ENCODE results near the gene ADCY3. TPM values are rescaled to one million over a fixed set of nuclear protein-coding genes. Genes with fewer than 3 reads are reported as not detected.

The ADCY3 gene
- total RNA-seq, 1 experiment from 2014 or later, result 71.1 TPM

GRCh38 chr2:24899361-24899910 is 20.6 kb downstream of the ADCY3 start:
- H3K79me2 ChIP-seq (ENCODE audit: insufficient read depth, low read length), result peaks cover 38% of the 10 kb centered on the region
- no peaks in the 10 kb centered on the region for H3K27me3 ChIP-seq (ENCODE audit: insufficient read depth, low read length)
- peaks cover 10 to 15% of the 10 kb centered on the region in 2 experiments; a peak in 2 of 4 replicates for H3K9me3 ChIP-seq (ENCODE audit: control insufficient read depth in 1 of 2, insufficient read depth in 1 of 2, low read depth in 1 of 2, low read length in 2 of 2)
- TF ChIP-seq SIN3A (IDR thresholded peaks at IDR 0.05; ENCODE audit: low read depth), result no peak
- TF ChIP-seq EGR1 (IDR thresholded peaks at IDR 0.05; ENCODE audit: low read depth), result no peak
- TF ChIP-seq CTCF (IDR thresholded peaks at IDR 0.05 in 2 of 3, conservative IDR thresholded peaks at IDR 0.05 in 1 of 3; ENCODE audit: borderline replicate concordance in 1 of 3, insufficient read depth in 1 of 3, low read depth in 2 of 3, low read length in 2 of 3), result no peak
- TF ChIP-seq TCF7L2 (IDR thresholded peaks at IDR 0.05; ENCODE audit: borderline replicate concordance, extremely low read depth, insufficient read depth, insufficient read length), result no peak
- no peak for TF ChIP-seq MAX (IDR thresholded peaks at IDR 0.05)
- no peak for TF ChIP-seq ZNF274 (IDR thresholded peaks at IDR 0.05; ENCODE audit: low read depth, low read length)
- no peak for TF ChIP-seq EZH2 (IDR thresholded peaks at IDR 0.05)
- TF ChIP-seq CEBPB (IDR thresholded peaks at IDR 0.05; ENCODE audit: low read depth), result no peak
- no peak for TF ChIP-seq ATF3 (IDR thresholded peaks at IDR 0.05)
- TF ChIP-seq JUND (IDR thresholded peaks at IDR 0.05), result no peak
- no peak for TF ChIP-seq FOSL1 (IDR thresholded peaks at IDR 0.05; ENCODE audit: low read depth)
- no peak for TF ChIP-seq ELF1 (IDR thresholded peaks at IDR 0.05; ENCODE audit: borderline replicate concordance, low read depth)
- TF ChIP-seq SP1 (IDR thresholded peaks at IDR 0.05; ENCODE audit: low read depth), result no peak
- no peak for TF ChIP-seq ZFX (IDR thresholded peaks at IDR 0.05)
- peaks cover 0 to 36% of the 10 kb centered on the region in 2 experiments; a peak in 2 of 4 replicates for H3K36me3 ChIP-seq (ENCODE audit: control insufficient read depth in 1 of 2, insufficient read depth in 2 of 2, low read length in 2 of 2)
- ChIA-PET RAD21 (ENCODE audit: low non-redundant PET in 1 of 2, low total read pairs in 2 of 2, uncharacterized antibody in 2 of 2, unreplicated experiment in 2 of 2) (no interaction called here), POLR2A (no interaction called here), CTCF (no interaction called here)
- no TSS peak for BruUV-seq (replicated peaks)
- no peak overlapping the region for H3K27ac ChIP-seq (ENCODE audit: low read depth, low read length)
- H4K20me1 ChIP-seq (ENCODE audit: insufficient read depth), result no peaks in the 10 kb centered on the region
- no peak overlapping the region for H3K9ac ChIP-seq (ENCODE audit: low read length)
- no peaks in the 10 kb centered on the region for H3K9me2 ChIP-seq (ENCODE audit: insufficient read depth)
- H2AFZ ChIP-seq (ENCODE audit: low read depth, low read length, poor library complexity, severe bottlenecking), result no peak overlapping the region
- no peak overlapping the region for H3K4me2 ChIP-seq (ENCODE audit: low read length)
- intact Hi-C loops (cut with micrococcal nuclease), result no loop called here
- no peak overlapping the region for H3K4me3 ChIP-seq (replicated peaks in 1 of 2; ENCODE audit: low read depth in 1 of 2, low read length in 2 of 2)
- no peaks in the 10 kb centered on the region for H3K4me1 ChIP-seq (ENCODE audit: control insufficient read depth in 1 of 2, insufficient read depth in 2 of 2, low read length in 2 of 2)
- DNase-seq (ENCODE audit: low read depth, low spot score) (no peak), ATAC-seq (no peak)

Measured in HCT116 (cell line).